Inflammatory macrophage treated with lipopolysaccharide for 1 hour (primary cell): ENCODE measurements around the gene LRRC17.

Source experiments
- DNase-seq, 2 donors: peaks; one replicate each; pipeline ENCODE4 v3.0.0-alpha.2; 2020 to 2022

The LRRC17 gene, protein sequence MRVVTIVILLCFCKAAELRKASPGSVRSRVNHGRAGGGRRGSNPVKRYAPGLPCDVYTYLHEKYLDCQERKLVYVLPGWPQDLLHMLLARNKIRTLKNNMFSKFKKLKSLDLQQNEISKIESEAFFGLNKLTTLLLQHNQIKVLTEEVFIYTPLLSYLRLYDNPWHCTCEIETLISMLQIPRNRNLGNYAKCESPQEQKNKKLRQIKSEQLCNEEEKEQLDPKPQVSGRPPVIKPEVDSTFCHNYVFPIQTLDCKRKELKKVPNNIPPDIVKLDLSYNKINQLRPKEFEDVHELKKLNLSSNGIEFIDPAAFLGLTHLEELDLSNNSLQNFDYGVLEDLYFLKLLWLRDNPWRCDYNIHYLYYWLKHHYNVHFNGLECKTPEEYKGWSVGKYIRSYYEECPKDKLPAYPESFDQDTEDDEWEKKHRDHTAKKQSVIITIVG

DNA sequence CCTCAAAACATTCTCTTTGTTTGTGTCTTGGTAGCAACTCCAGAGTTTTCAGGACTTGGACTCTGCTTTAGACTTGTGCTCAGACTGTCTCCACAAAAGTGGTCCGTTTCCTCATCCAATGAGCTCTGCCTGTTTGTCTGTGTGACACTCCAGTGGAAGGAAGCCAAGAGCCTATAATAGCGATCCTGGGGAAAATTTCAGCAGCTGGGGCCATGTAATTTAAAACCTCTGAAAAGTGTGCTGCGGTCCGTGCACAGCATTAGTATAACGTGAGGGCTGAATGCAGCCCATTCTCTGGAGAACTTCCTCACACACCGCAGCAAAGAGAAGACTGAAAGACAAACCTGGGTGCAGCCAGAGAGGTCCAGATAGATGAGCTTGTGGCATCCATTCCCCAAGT, at the start of gene LRRC17:
LRRC17 (plus strand) TSS at position 259 of the 400 bp plus-strand sequence. CDS start 20,914 bp downstream, outside the sequence.
- no peak for DNase-seq

DNA sequence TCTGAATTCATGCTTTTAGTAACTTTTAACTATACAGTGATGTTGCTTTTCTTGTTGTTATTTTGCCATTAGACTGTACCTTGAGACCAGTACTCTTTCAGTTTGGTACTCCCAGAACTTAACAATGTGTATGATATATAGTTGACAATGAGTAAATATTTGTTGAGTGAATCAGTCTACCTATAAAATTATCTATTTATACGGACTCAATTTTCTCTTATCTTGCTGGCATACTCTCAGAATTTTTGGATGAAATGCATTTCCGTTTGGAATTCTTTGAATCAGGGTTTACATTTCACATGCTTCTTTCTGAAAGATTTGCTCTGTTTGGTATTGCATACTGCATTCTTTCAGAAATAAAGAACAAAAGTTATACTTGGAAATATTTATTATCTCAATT, 47.8 kb upstream of the LRRC17 start:
- DNase-seq: no peak

DNA sequence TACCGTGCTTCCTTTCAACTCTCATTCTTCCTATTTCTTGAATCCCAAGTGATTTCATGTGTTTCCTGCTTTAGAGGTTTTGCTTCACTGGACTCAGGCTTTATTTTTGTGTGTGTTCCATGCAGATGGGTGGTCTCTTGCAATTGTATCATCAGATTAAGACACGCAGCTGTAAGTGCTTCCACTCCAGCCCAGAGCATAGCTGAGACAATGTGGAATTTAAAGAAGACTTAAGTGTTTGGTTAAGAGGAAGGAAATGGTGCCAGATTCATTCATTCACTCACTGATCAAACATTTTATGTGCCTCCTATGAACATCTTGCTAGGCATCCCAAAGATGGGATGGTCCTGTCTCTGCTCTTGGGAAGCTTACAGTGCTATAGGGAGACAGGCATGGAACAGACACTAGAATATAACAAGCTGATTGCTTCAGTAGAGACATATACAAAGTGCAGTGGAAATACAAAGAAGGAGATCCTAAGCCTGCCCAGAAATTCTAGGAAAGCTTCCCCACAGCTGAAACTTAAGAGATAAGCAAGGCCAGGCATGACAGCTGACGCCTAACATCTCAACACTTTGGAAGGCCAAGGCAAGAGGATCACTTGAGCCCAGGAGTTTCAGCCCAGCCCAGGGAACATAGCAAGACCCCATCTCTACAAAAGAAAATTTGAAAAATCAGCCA, 46.1 kb upstream of the LRRC17 start:
- DNase-seq: no peak

DNA sequence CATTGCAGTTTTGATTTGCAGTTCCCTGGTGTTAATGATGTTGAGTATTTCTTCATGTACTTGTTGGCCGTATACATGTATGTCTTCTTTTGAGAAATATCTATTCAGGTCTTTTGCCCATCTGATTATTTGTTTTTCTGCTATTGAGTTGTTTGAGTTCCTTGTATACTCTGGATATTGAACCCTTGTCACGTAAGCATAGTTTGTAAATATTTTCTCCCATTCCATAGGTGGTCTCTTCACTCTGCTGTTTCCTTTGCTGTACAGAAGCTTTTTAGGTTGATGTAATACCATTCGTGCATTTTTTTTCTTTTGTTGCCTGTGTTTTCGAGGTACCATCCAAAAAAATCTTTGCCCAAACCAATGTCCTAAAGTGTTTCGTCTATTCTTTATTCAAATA, 43.6 kb upstream of the LRRC17 start:
- no peak for DNase-seq

DNA sequence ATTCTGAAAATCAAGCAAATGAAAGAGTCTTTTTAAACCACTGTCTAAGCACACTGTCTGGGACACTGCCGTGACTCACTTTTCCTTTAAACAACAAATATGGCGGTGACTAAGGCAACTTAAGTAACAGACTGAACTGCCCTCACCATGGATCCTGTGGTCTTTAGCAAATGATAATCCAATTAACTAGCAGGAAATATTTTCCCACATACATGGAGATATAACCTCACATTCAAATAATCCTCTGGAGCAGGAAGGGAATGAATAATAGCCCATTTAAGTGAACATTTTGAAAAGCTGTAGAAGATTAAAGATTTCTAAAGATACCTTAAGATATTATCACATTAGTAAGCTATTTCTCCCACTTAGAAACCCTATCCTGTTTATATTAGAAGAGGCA, 40.3 kb upstream of the LRRC17 start:
- no peak for DNase-seq

DNA sequence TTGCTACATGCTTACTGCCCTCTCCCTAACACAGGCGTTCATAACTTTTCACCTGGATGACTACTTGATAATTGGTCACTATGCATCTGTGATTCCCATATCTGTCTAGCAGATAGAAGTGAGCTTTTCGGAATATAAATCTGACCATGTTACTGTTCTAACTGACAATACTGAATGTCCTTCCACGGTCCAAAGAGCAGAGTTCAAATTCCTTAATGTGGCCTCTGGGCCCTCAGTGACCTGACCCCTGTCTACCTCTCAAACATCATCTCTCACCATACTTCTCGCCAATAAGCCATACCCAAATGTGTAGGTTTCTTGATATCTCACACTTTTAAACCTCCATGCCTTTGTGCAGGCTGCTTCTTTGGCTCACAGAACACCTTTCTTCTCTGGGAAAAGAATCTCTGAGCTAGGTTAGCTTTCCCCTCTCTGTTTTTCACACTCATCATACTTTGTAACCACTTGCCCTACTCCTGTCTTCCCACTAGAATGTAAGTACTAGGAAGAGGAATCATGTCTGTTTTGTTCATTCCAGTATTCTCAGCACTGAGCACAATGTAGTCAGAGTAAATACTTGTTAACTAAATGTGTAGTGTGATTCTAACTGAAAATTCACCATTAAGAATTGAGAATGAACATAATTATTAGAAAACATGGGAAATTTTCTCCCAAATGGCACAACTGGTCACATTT, 39.2 kb upstream of the LRRC17 start:
- no peak for DNase-seq

DNA sequence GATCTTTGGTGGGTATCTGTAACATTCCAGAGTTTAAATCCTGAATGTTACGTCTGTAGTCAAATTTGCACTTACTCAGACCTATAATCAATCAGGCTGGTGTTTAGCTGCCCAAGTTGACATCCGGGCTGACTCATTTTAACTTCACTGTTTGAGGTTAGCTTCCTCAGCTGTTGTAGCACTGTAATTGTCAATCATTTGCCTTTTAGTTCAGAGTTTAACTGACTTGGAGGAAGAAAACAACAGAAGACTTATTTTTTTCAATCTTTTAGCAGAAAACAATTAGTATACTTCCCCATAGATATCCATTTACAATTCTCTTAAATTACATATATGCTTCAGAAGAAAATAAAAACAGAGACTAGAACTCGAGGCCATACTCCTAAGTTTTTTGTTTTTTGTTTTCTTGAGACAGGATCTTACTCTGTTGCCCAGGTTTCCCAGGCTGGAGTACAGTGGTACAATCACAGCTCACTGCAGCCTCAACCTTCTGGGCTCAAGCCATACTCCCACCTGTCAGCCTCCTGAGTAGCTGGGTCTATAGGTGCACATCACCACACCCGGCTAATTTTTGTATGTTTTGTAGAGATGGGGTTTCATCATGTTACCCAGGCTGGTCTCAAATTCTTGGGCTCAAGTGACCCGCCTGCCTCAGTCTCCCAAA, 38.5 kb upstream of the LRRC17 start:
- no peak for DNase-seq

DNA sequence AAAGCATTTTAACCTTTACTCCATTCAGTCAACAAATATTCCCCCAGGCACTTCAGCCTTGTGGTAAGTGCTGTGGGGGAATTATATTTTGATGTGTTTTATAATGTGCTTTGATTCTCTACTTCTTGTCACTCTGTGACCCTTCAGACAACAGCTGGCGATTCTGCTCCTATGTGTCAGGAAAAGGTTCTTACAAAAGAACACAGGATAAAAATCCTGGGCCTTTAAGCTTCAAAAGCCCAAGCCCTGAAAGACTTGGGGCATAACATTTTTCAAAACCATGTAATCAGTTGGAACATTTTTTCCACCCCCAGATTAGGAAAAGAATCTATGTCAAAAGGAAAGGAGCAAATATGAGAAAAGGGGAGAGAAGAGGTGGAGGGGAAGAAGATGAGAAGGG, 37.8 kb upstream of the LRRC17 start:
- no peak for DNase-seq

DNA sequence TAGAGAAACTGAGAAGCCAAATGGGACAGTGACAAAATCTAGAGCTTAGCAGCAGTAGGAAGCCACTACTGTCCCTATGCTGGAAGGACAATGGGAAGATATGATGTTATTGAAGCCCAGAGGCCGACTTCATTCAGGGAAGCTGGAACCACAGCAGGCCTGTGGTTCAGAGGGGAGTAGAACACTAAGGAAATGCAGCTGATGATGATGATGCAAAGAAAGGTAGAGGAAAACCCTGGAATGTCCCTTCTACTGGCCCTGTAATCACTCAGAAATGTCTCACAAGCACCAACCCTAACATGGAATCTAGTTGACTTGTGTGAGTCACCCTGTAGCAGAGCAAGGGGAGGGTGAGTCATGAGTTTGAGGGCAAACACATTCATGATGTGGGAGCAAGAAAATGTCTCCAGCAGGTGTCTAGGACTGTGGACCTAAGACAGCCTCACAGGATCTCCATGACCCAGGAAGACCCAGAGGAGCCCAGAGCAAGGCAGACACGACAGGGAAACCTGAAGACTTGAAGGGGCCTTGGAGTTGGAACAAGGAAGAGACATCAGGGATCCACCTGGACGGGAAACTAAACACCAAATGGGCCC, 37.0 kb upstream of the LRRC17 start:
- peak in 1 of 2 donors; percentile 69 for DNase-seq

DNA sequence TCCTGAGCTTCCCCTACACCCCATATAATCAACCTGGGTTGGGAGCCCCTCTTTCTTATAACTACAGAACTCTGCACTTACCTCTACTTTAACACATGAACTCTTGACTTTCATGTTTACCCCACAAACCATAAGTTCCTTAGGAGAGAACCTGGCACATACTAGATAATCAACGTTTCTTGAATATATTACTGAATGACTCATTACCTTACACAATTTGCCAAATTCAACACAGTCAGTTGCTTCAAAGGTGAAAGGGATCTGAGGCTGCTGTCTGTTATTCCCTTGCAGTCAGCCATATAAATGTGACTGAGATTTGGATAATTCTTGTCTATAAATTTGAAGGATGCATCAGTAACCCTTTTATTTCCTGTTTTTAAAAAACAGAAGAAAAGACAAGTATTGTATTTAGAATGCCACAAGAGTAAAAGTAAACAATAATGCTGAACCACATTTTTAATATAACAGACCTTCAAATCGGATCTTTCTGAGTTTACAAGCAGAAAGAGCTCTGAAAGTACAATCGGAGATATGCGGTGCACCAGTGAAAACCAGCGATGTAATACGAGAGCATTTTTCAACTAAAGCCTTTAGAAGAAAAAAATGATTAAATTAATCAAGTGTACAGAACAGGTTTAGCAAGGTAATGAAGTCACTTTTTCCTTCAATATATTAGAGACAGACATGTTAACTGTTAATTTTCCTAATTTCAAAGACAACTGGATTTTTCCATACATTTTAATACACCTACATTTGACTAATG, 29.5 kb upstream of the LRRC17 start:
- no peak for DNase-seq

DNA sequence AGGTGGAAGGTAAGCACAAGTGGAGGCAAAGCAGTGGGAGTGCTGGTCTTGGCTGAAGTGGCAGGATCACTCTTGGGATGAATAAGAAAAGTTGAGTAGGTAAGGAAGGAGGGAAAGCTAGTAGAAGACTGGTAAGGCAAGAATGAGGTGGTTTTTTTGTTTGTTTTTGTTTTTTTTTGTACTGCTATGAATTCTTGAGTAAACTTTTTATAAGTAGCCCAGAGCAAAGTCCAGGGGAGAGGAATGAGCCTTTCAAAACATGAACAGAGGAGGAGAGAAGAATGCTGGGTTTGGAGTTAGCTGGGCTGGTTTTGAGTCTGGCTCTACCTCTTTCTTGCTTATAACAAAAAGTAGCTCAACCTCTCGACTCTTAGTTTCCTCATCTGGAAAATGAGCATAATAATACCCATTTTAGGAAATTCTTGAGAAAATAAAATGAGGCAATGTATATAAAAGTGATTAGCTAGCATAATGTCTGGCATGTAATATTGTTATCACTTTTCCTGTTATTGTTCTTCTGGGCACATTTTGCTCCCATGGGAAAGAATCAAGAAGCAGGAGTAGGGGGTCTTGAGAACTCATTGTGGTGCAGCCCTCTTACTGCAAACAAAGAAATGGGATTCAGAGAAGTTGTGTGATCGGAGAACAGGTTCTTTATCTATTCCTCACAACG, 24.1 kb upstream of the LRRC17 start:
- DNase-seq: no peak

DNA sequence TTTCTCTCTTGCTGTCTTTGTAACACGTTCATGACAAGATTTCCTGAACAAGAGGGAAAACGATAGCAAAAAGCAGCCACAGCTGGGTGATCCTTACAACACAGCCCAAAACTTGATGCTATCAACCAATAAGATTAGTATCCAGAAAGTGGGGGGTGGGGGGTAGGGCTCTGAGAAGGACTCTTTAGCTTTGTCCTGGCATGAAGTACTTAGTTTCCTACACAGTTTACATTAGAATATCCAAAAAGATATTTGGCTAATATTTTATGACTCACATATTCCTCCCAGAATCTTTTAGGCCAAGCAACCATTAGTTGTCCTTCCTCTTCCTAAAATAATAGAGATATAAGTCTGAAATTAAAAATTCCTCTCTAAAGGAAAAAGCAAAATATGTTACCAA, 22.9 kb upstream of the LRRC17 start:
- no peak for DNase-seq

DNA sequence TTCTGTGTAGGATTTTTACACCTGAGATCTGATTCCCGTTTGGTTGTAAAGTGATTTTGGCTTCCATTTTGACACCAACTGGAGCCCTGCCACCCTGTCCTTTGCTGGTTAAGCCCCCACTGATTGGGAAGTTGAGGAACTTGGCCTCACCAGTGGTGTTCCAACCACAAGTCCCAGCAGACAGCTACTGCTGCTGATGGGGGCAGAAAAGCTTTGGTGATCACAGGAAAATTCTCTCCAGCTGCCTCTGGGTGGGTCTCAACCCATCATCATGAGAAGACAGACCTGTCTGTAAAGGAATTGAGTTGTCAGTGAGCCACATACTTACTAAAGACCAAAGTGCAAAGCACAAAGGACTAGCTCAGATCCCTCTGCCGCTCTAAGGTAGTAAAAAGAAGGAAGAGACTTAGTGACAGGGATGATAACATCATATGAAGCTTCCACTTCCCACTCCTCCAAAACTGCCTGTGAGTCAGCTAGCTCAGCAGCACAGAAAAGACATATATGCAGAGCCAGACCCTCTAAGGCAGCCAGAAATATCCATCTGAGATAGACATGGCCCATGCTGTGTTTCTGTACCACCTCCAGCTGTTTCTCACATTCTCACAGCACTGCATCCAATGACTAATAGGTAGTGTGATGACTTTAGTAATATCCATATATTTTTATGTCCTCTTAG, 22.4 kb upstream of the LRRC17 start:
- peak; percentile 50 to 55 for DNase-seq

DNA sequence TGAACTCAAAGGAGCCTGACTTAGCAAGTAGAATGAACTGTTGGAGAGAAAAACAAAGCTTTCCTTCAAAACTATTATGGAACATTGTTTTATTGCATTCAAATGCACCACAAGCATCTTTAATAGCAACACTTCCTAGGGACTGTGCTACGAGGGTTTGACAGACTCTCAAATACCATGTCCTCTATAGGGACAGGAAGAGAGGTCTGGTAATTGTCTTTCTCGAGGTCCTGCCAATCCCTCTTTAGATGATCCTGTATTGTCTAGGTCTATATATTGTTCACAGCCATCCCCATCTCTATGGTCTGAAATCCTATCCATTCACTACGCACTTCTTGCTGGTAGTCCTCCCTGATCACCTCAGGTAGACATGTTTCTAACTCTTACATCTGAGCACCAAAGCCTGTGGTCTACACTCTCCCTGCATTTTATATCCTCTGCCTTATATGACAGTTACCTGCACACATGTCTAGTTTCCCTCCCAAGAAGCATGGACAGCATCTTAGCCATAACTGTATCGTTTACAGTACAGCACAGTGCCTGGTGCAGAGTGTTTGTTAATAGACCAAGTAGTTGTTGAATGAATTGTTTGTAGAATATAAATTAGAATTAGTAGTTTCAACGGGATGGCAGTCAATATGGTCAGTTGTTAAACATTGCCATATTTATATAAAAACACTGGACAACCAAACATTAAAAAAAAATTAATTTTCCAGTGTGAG, 21.7 kb upstream of the LRRC17 start:
- DNase-seq: no peak

DNA sequence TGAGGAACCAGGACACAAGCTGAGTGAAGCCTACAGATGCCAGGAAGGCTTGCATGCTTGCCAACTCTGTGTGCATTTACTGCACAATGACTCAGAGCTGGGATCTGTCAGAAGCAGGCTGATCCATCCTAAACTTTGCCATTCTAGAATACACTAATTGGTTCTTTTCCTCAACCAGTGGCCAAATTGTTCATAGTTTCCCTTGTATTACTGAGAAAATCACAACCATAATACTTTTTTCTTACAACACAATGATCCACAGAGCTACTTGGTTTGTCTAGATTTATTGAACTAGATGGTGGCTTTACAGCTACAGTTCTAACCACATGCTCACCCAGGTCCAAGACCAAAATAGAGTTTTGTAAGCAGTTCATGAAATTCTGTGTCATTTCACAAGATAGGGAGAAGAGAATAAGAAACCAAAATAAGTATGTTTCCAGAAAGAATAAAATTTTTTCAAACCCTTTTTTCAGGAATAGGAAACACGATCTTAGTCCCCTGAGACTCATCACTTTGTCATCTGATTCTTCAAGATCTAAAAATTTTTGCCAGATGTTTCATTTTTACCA, 21.0 kb upstream of the LRRC17 start:
- no peak for DNase-seq

DNA sequence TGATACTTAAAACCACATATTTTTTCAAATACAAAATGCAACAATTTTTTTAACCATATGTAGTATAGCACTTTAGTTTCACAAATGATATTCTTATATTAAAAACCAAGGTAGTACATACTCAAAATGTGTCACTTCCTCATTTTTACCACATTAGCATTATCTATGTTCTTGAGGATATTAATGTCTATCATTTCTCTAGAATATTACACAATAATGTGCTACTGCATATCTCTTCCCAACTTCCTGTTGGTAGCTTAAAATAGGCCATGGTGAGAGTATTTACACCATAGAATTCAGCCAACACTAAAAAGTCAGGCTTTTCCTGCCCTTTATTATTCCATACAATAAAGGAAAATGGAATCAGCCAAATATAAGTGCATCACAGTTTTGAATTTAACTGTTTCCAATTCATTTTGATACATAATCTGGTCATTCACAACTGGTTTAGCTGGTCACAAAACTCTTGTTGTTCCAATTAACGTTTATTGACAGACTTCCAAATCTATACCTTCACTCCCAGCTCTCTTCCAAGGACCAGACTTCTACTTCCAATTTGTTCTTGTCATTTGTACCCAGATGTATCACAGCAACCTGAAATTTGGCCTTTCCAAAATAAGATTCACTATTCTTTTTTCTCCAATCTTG, 20.0 kb upstream of the LRRC17 start:
- DNase-seq: peak; percentile 44 to 52

DNA sequence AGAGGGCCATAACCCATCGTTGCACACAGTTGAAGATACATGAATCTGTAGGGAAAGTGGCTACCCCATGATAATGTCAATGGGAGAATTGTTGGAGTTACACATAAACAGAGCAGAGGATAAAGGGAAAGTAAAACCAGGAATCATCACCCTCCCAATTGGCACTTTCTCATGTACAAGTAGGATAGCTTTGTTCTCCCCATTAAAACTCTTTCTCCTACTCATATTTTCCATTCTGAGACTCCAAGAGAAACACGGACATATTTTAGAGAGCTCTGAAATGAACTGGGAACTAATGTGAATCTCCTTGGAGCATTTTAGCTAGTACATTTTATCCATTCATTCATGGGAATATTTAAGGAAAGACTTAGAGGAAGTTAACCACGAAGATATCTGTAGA, 17.2 kb upstream of the LRRC17 start:
- no peak for DNase-seq

DNA sequence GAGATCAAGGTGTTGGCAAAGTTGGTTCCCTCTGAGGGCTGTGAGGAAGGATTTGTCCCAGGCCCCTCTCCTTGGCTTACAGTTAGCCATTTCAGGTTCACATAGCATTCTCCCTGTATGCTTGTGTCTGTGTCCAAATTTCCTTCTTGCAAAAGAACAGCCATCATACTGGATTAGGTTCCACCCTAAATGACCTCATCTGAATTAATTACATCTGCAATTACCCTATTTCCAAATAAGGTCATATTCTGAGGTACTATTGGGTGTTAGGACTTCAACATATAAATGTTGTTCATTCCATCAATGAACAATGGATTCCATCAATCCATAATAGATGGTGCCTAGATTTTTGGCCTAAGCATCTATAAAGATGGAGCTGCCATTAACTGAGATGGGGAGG, 16.2 kb upstream of the LRRC17 start:
- DNase-seq: peak in 1 of 2 donors; percentile 14

DNA sequence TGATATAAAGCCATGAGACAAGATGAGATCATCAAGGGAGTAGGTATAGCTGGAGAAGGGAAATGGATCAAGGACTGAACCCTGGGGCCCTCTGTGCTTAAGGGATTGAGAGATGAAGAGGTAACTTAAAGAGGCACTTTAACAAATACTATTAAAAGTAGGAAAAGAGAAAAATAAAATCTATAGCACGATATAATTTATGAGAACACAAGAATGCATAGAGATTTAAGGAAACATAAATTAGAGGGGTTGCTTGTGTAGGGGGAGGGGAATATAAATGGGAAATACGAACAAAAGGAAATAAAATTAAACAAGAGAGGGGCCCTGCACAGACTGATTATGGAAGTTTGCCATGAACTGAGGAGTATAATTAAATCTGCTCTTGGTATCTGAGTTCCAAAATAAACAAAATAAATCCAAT, 15.6 kb upstream of the LRRC17 start:
- DNase-seq: no peak
